Liver (tissue), 3 donors: Measurements from ENCODE around the gene APOD.
"Not testable (repeated sequence)": the region's sequence is repeated elsewhere in the genome, so short reads cannot be mapped to it uniquely, and the experiment has no call there.

ENCODE experiments used
- ATF3 ChIP-seq: IDR thresholded peaks from 2 replicates; pipeline ENCODE4 v1.6.1; 2016; ENCODE audit warnings: antibody characterized with exemption
- CTCF ChIP-seq: fragments of 150-350 bp; IDR thresholded peaks from 2 replicates; pipeline ENCODE4 v1.5.1; 2017; ENCODE audit warnings: improper control_type of control experiment, low read depth, low read length; ENCODE audit not compliant: missing input control
- HNF4A ChIP-seq, 2 donors: conservative IDR thresholded peaks; 2 replicates each; pipeline ENCODE4 v1.6.1; 2016; ENCODE audit warnings: antibody characterized with exemption in 2 of 2, mild to moderate bottlenecking in 2 of 2
- HNF4G ChIP-seq: IDR thresholded peaks from 2 replicates; pipeline ENCODE4 v1.6.1; 2016; ENCODE audit warnings: antibody characterized with exemption
- JUND ChIP-seq, 2 donors: IDR thresholded peaks; 2 replicates each; pipeline ENCODE4 v1.6.1; 2016; ENCODE audit warnings: antibody characterized with exemption in 2 of 2
- MAX ChIP-seq: IDR thresholded peaks from 2 replicates; pipeline ENCODE4 v1.6.1; 2016; ENCODE audit warnings: antibody characterized with exemption
- NR2F2 ChIP-seq: IDR thresholded peaks from 2 replicates; pipeline ENCODE4 v1.6.1; 2016; ENCODE audit warnings: antibody characterized with exemption
- RAD21 ChIP-seq, 2 donors: IDR thresholded peaks; 2 replicates each; pipeline ENCODE4 v1.6.1; 2016; ENCODE audit warnings: antibody characterized with exemption in 2 of 2, mild to moderate bottlenecking in 2 of 2
- REST ChIP-seq: IDR thresholded peaks from 2 replicates; pipeline ENCODE4 v1.6.1; 2016; ENCODE audit warnings: antibody characterized with exemption, mild to moderate bottlenecking
- SP1 ChIP-seq: IDR thresholded peaks from 2 replicates; pipeline ENCODE4 v1.6.1; 2018; ENCODE audit warnings: antibody characterized with exemption, mild to moderate bottlenecking
- TAF1 ChIP-seq: conservative IDR thresholded peaks from 2 replicates; pipeline ENCODE4 v1.6.1; 2016; ENCODE audit warnings: antibody characterized with exemption, mild to moderate bottlenecking
- YY1 ChIP-seq: IDR thresholded peaks from 2 replicates; pipeline ENCODE4 v1.6.1; 2016; ENCODE audit warnings: antibody characterized with exemption, mild to moderate bottlenecking
- ZBTB33 ChIP-seq: IDR thresholded peaks from 2 replicates; pipeline ENCODE4 v1.6.1; 2016; ENCODE audit warnings: antibody characterized with exemption
- donor health status: healthy.
- donor health status: healthy.

GRCh38 chr3:195632046-195632445, 48.3 kb upstream of the APOD start:
- not testable (repeated sequence) for TF ChIP-seq RAD21 (IDR thresholded peaks at IDR 0.05); CTCF; TAF1; ATF3; ZBTB33; YY1; JUND (IDR thresholded peaks at IDR 0.05); SP1; MAX; HNF4G; NR2F2; REST; HNF4A (conservative IDR thresholded peaks at IDR 0.05)
